ENCODE data around the gene KRT33B. TPM values are rescaled to one million over a fixed set of nuclear protein-coding genes. Genes with fewer than 3 reads are reported as not detected.

KRT33B gene
- total and polyA plus RNA-seq, 2 of the 4 experiments (the other 2 are of a cell fraction): 0.18 to 0.22 TPM

DNA sequence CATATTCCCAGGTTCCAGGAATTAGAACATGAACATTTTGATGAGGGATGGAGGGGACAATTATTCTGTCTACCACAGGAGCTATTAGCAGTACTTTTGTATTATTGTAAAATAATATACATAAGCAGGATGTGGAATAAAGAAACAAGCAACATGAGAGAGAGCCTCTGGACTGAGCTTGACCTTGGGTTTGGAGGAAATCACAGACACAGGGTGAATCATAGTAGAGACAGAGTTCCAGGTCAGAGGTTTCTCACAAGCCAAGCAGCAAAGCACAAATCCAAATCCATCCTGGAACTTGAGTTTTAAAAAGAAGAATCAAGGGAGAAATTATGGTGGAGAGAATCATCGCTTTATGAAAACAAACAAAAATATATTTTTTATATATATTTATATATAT lies 22.7 kb upstream of the KRT33B start:
- Histone ChIP-seq H3K79me1 (ENCODE audit: low read depth in 1 of 2, low read length in 2 of 2) (no peaks in the 10 kb centered on the region), H4K20me1 (ENCODE audit: insufficient read depth, low read length) (no peaks in the 10 kb centered on the region), H3K4me3 (ENCODE audit: insufficient read depth, low read depth, low read length) (no peak overlapping the region), H3K4me2 (ENCODE audit: low read depth, low read length) (no peak overlapping the region), H2BK120ac (ENCODE audit: low read depth, low read length) (no peak overlapping the region), H3K4me1 (ENCODE audit: control insufficient read depth, insufficient read depth, low read length) (peaks cover 5% of the 10 kb centered on the region; the same call in 1 of the 2 replicates), H3K14ac (replicated peaks; ENCODE audit: low read depth, low read length) (no peak overlapping the region), H4K91ac (ENCODE audit: insufficient read depth, low read depth, low read length) (no peak overlapping the region), H2AK9ac (replicated peaks; ENCODE audit: low read depth, low read length, poor library complexity) (no peak overlapping the region), H2BK5ac (ENCODE audit: low read depth, low read length, poor library complexity, severe bottlenecking) (peak overlapping the region; percentile 17), H3K9me3 (ENCODE audit: control insufficient read depth, insufficient read depth, low read length) (no peaks in the 10 kb centered on the region), H2AFZ (replicated peaks; ENCODE audit: low read length, poor library complexity) (no peak overlapping the region), H3K9me1 (ENCODE audit: insufficient read depth, low read length) (no peaks in the 10 kb centered on the region; the same call in 1 of the 2 replicates), H2AK5ac (ENCODE audit: low read depth, low read length) (0 out of 2 replicates have a peak overlapping the region, but pooled peaks have one; percentile 79), H4K5ac (ENCODE audit: low read depth, low read length) (no peak overlapping the region), H3K36me3 (ENCODE audit: control insufficient read depth, insufficient read depth, low read length) (no peaks in the 10 kb centered on the region), H3K56ac (ENCODE audit: extremely low read depth, insufficient read depth, low read length) (no peak overlapping the region), H3K4ac (ENCODE audit: low read depth, low read length) (no peak overlapping the region), H2BK20ac (ENCODE audit: low read depth, low read length) (no peak overlapping the region), H3K27ac (ENCODE audit: insufficient read depth, low read length) (no peak overlapping the region), H2BK15ac (ENCODE audit: low read depth, low read length) (0 out of 3 replicates have a peak overlapping the region, but pooled peaks have one; percentile 86), H3K27me3 (ENCODE audit: control insufficient read depth, insufficient read depth, low read length) (no peaks in the 10 kb centered on the region), H3K23ac (ENCODE audit: low read depth, low read length) (no peak overlapping the region; the same call in 1 of the 2 replicates), H3K9ac (ENCODE audit: low read depth, low read length) (no peak overlapping the region), H4K8ac (ENCODE audit: low read depth in 2 of 2, low read length in 2 of 2) (0 out of 4 replicates have a peak overlapping the region, but pooled peaks of 1 of the 2 experiments have one; percentile 62), H3K18ac (ENCODE audit: low read depth, low read length) (no peak overlapping the region; the same call in 1 of the 2 replicates)
- DNase-seq (peak; percentile 74), ATAC-seq (ENCODE audit: low read depth) (peak; percentile 78)
- POLR2A ChIA-PET (ENCODE audit: unreplicated experiment): no interaction called here
- BruUV-seq (replicated peaks): no TSS peak
- no CpG with 5 or more reads among the region's 1 CpG for WGBS, 2 experiments (ENCODE audit: extremely low coverage in 2 of 2, insufficient read length in 1 of 2)
- in situ Hi-C loops (cut with MboI; ENCODE audit: low sequenced_read_pairs) (no loop called here), intact Hi-C loops (cut with micrococcal nuclease) (no loop called here), dilution Hi-C loops (cut with HindIII; ENCODE audit: low sequenced_read_pairs, unreplicated experiment) (no loop called here)
- TF ChIP-seq SMC3 (IDR thresholded peaks at IDR 0.05; ENCODE audit: low read depth, low read length) (no peak), CHD1 (IDR thresholded peaks at IDR 0.05; ENCODE audit: low read depth, low read length) (no peak), FOS (IDR thresholded peaks at IDR 0.05; ENCODE audit: low read depth, low read length) (no peak), MXI1 (IDR thresholded peaks at IDR 0.05; ENCODE audit: borderline replicate concordance, low read depth, low read length) (no peak), RFX5 (IDR thresholded peaks at IDR 0.05; ENCODE audit: low read depth, low read length) (no peak), BHLHE40 (IDR thresholded peaks at IDR 0.05; ENCODE audit: low read depth, low read length) (no peak), MAZ (IDR thresholded peaks at IDR 0.05; ENCODE audit: borderline replicate concordance, low read depth, low read length) (no peak), POLR2A (IDR thresholded peaks at IDR 0.05; ENCODE audit: low read depth, low read length) (no peak), MAFK (IDR thresholded peaks at IDR 0.05; ENCODE audit: low read depth, low read length) (no peak), RCOR1 (IDR thresholded peaks at IDR 0.05; ENCODE audit: insufficient replicate concordance, low read length) (no peak), CEBPB (IDR thresholded peaks at IDR 0.05; ENCODE audit: low read depth, low read length) (no peak)
- TF ChIP-seq, protein P1, sequence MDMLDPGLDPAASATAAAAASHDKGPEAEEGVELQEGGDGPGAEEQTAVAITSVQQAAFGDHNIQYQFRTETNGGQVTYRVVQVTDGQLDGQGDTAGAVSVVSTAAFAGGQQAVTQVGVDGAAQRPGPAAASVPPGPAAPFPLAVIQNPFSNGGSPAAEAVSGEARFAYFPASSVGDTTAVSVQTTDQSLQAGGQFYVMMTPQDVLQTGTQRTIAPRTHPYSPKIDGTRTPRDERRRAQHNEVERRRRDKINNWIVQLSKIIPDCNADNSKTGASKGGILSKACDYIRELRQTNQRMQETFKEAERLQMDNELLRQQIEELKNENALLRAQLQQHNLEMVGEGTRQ (IDR thresholded peaks at IDR 0.05; ENCODE audit: low read depth, low read length): no peak
- TF ChIP-seq, protein P2, sequence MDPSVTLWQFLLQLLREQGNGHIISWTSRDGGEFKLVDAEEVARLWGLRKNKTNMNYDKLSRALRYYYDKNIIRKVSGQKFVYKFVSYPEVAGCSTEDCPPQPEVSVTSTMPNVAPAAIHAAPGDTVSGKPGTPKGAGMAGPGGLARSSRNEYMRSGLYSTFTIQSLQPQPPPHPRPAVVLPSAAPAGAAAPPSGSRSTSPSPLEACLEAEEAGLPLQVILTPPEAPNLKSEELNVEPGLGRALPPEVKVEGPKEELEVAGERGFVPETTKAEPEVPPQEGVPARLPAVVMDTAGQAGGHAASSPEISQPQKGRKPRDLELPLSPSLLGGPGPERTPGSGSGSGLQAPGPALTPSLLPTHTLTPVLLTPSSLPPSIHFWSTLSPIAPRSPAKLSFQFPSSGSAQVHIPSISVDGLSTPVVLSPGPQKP (IDR thresholded peaks at IDR 0.05; ENCODE audit: borderline replicate concordance, low read depth, low read length): no peak
- TF ChIP-seq, protein P3, sequence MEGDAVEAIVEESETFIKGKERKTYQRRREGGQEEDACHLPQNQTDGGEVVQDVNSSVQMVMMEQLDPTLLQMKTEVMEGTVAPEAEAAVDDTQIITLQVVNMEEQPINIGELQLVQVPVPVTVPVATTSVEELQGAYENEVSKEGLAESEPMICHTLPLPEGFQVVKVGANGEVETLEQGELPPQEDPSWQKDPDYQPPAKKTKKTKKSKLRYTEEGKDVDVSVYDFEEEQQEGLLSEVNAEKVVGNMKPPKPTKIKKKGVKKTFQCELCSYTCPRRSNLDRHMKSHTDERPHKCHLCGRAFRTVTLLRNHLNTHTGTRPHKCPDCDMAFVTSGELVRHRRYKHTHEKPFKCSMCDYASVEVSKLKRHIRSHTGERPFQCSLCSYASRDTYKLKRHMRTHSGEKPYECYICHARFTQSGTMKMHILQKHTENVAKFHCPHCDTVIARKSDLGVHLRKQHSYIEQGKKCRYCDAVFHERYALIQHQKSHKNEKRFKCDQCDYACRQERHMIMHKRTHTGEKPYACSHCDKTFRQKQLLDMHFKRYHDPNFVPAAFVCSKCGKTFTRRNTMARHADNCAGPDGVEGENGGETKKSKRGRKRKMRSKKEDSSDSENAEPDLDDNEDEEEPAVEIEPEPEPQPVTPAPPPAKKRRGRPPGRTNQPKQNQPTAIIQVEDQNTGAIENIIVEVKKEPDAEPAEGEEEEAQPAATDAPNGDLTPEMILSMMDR (conservative IDR thresholded peaks at IDR 0.05; ENCODE audit: low read depth, low read length): no peak
- CTCF ChIA-PET: no interaction called here

Data from IMR-90 (cell line).